ENCODE data around the gene LMTK3.
"Not testable (repeated sequence)": the region's sequence is repeated elsewhere in the genome, so short reads cannot be mapped to it uniquely, and the experiment has no call there.

Gene LMTK3

GRCh38 chr19:48506138-48506733 is 5.4 kb downstream of the LMTK3 start:
- peak; percentile 63 for DNase-seq (ENCODE audit: low spot score)

GRCh38 chr19:48502350-48503018 is 9.2 kb downstream of the LMTK3 start:
- DNase-seq (ENCODE audit: low spot score) = no peak

GRCh38 chr19:48501494-48502349 is 9.9 kb downstream of the LMTK3 start:
- no peak for DNase-seq (ENCODE audit: low spot score)

GRCh38 chr19:48500830-48501493 is 10.7 kb downstream of the LMTK3 start:
- DNase-seq (ENCODE audit: low spot score) = no peak

- no peak for DNase-seq (ENCODE audit: low spot score)
Measured at GRCh38 chr19:48499316-48500090, 12.1 kb downstream of the LMTK3 start.

GRCh38 chr19:48498595-48499311 is 12.9 kb downstream of the LMTK3 start:
- DNase-seq (ENCODE audit: low spot score) = no peak

GRCh38 chr19:48497728-48498594 is 13.7 kb downstream of the LMTK3 start:
- DNase-seq (ENCODE audit: low spot score) = no peak

GRCh38 chr19:48496959-48497727 is 14.5 kb downstream of the LMTK3 start:
- no peak for DNase-seq (ENCODE audit: low spot score)

GRCh38 chr19:48495396-48495795 is 16.2 kb downstream of the LMTK3 start:
- no peak for DNase-seq (ENCODE audit: low spot score)

- no peak for DNase-seq (ENCODE audit: low spot score)
Measured at GRCh38 chr19:48493718-48494401, 17.8 kb downstream of the LMTK3 start.

GRCh38 chr19:48492925-48493717 is 18.5 kb downstream of the LMTK3 start:
- DNase-seq (ENCODE audit: low spot score) = peak; percentile 99

GRCh38 chr19:48491793-48492123 is 19.9 kb downstream of the LMTK3 start:
- no peak for DNase-seq (ENCODE audit: low spot score)

- DNase-seq (ENCODE audit: low spot score) = no peak
Measured at GRCh38 chr19:48490981-48491792, 20.4 kb downstream of the LMTK3 start.

- peak; percentile 77 for DNase-seq (ENCODE audit: low spot score)
Measured at GRCh38 chr19:48489608-48490216, 21.9 kb downstream of the LMTK3 start.

GRCh38 chr19:48488478-48488877 is 23.2 kb downstream of the LMTK3 start:
- DNase-seq (ENCODE audit: low spot score) = not testable (repeated sequence)

- DNase-seq (ENCODE audit: low spot score) = peak; percentile 92
Measured at GRCh38 chr19:48487948-48488347, 23.7 kb downstream of the LMTK3 start.

- DNase-seq (ENCODE audit: low spot score) = no peak
Measured at GRCh38 chr19:48487544-48487943, 24.1 kb downstream of the LMTK3 start.
